HG02763 (cell line): ENCODE measurements around the gene GPBP1L1.
"Not testable (repeated sequence)": the region's sequence is repeated elsewhere in the genome, so short reads cannot be mapped to it uniquely, and the experiment has no call there.

Experiments
- ATAC-seq: cut with Tn5 transposase; IDR thresholded peaks from one replicate; pipeline ENCODE4 v1.9.1; 2021; ENCODE audit warnings: mild to moderate bottlenecking, moderate library complexity; ENCODE audit not compliant: unreplicated experiment

GPBP1L1 gene

GRCh38 chr1:45686288-45687013 is at the start of gene GPBP1L1:
Gene GPBP1L1 (minus strand): TSS chr1:45686533. CDS start chr1:45659087, 27,446 bp downstream.
- ATAC-seq: peak; percentile 58

GRCh38 chr1:45730780-45731319 is 44.5 kb upstream of the GPBP1L1 start:
- ATAC-seq: no peak

GRCh38 chr1:45730075-45730779 is 43.9 kb upstream of the GPBP1L1 start:
- no peak for ATAC-seq

GRCh38 chr1:45726007-45726406 is 39.7 kb upstream of the GPBP1L1 start:
- not testable (repeated sequence) for ATAC-seq

- no peak for ATAC-seq
Measured at GRCh38 chr1:45723248-45723930, 37.1 kb upstream of the GPBP1L1 start.

GRCh38 chr1:45722809-45723208 is 36.5 kb upstream of the GPBP1L1 start:
- ATAC-seq: no peak

- no peak for ATAC-seq
Measured at GRCh38 chr1:45721207-45721606, 34.9 kb upstream of the GPBP1L1 start.

GRCh38 chr1:45718289-45718688 is 32.0 kb upstream of the GPBP1L1 start:
- no peak for ATAC-seq

- ATAC-seq: not testable (repeated sequence)
Measured at GRCh38 chr1:45717386-45717785, 31.1 kb upstream of the GPBP1L1 start.

- no peak for ATAC-seq
Measured at GRCh38 chr1:45716700-45717099, 30.4 kb upstream of the GPBP1L1 start.

- no peak for ATAC-seq
Measured at GRCh38 chr1:45713711-45714110, 27.4 kb upstream of the GPBP1L1 start.

GRCh38 chr1:45704637-45705036 is 18.3 kb upstream of the GPBP1L1 start:
- ATAC-seq: no peak

- no peak for ATAC-seq
Measured at GRCh38 chr1:45694823-45695222, 8.5 kb upstream of the GPBP1L1 start.

- ATAC-seq: not testable (repeated sequence)
Measured at GRCh38 chr1:45693811-45694210, 7.5 kb upstream of the GPBP1L1 start.

- ATAC-seq: no peak
Measured at GRCh38 chr1:45687754-45688740, 1.7 kb upstream of the GPBP1L1 start, which contains the start of gene TMEM69. Gene TMEM69 (plus strand): TSS chr1:45688181. CDS start chr1:45691069, 2,888 bp downstream.

GRCh38 chr1:45687014-45687753 is 851 bp upstream of the GPBP1L1 start:
- peak; percentile 85 for ATAC-seq

GRCh38 chr1:45686015-45686287 is 382 bp downstream of the GPBP1L1 start:
- ATAC-seq: peak; percentile 8

- ATAC-seq: no peak
Measured at GRCh38 chr1:45685308-45686014, 872 bp downstream of the GPBP1L1 start.

- no peak for ATAC-seq
Measured at GRCh38 chr1:45684402-45684801, 1.9 kb downstream of the GPBP1L1 start.
